Stomach (tissue), 9 donors: ENCODE measurements around the gene DIS3L2. TPM values are rescaled to one million over a fixed set of nuclear protein-coding genes. Genes with fewer than 3 reads are reported as not detected.

ENCODE experiments used
- DNase-seq, 2 donors: peaks; one replicate each; pipeline versions ENCODE4 v3.0.0 to v3.0.0-alpha.2; 2013 to 2019
- H3K27ac ChIP-seq, 5 donors: fragments of 200-600 bp in 4 of 5; sonication (generic) in 4 of 5; one replicate each; pipeline ENCODE4 v1.5.1; 2013 to 2019; ENCODE audit warnings: mild to moderate bottlenecking in 1 of 5, moderate library complexity in 1 of 5
- H3K27me3 ChIP-seq, 3 donors: fragments of 200-600 bp; sonication (generic); one replicate each; pipeline ENCODE4 v1.5.1; 2017 to 2019; ENCODE audit warnings: mixed run types in 1 of 3
- H3K36me3 ChIP-seq, 4 donors: fragments of 200-600 bp; sonication (generic); 1 replicate in 3 of 4; 2 replicates in 1 of 4; pipeline ENCODE4 v1.5.1; 2016 to 2019
- H3K4me1 ChIP-seq, 4 donors: fragments of 200-600 bp; sonication (generic); one replicate each; pipeline ENCODE4 v1.5.1; 2016 to 2019
- H3K4me3 ChIP-seq, 4 donors: fragments of 200-600 bp; sonication (generic) in 3 of 4; one replicate each; pipeline ENCODE4 v1.5.1; 2016 to 2019; ENCODE audit warnings: mild to moderate bottlenecking in 1 of 4
- H3K9me3 ChIP-seq, 4 donors: fragments of 200-600 bp; sonication (generic); one replicate each; pipeline ENCODE4 v1.5.1; 2016 to 2019
- CTCF ChIP-seq, 7 experiments: fragments of 450-650 bp in 4 of 7; fragments of 200-600 bp in 3 of 7; sonication (generic) in 3 of 7; IDR thresholded peaks; one replicate each; pipeline ENCODE4 v1.5.1; 2016 to 2019; ENCODE audit warnings: antibody characterized with exemption in 7 of 7, control low read depth in 2 of 7, mild to moderate bottlenecking in 1 of 7
- EP300 ChIP-seq: sonication (generic); formaldehyde crosslinking; IDR thresholded peaks from one replicate; pipeline ENCODE4 v1.6.1; 2017; ENCODE audit warnings: antibody characterized with exemption
- POLR2A ChIP-seq, 4 donors: fragments of 450-650 bp; IDR thresholded peaks; one replicate each; pipeline ENCODE4 v1.6.1; 2016; ENCODE audit warnings: antibody characterized with exemption in 4 of 4, control low read depth in 2 of 4, mild to moderate bottlenecking in 1 of 4, moderate library complexity in 1 of 4
- POLR2AphosphoS5 ChIP-seq, 3 donors: sonication (generic); formaldehyde crosslinking; IDR thresholded peaks; one replicate each; pipeline ENCODE4 v1.6.1; 2016; ENCODE audit warnings: antibody characterized with exemption in 3 of 3
- WGBS, 5 donors: extraction: QIAGEN DNeasy Blood & Tissue Kit in 3 of 5; methylation state at CpG; one replicate each; pipeline versions ENCODE4 v1.1.5 to v1.1.7; 2013 to 2018; 5-methylcytosine and 5-hydroxymethylcytosine counted together
- intact Hi-C: fragments of 100-400 bp; cut with DNase I; formaldehyde crosslinking; loops from one replicate; pipeline ENCODE4 v1.15.1; 2023; ENCODE audit warnings: low total_unique reads
- polyA plus RNA-seq, 3 donors: library from polyadenylated mRNA; stranded (reverse); fragments of 200-250 nt; gene quantifications; one replicate each; pipeline ENCODE4 v1.2.3, GENCODE V29; 2013
- total RNA-seq, 5 donors: library from RNA; depleted of rRNA; stranded (reverse); fragments of >200 nt; gene quantifications; one replicate each; pipeline versions ENCODE4 v1.1.0 to v1.2.3, GENCODE V29; 2014 to 2016
- donor health status: healthy with polysubstance abuse.
- donor health status: Bipolar disorder and iron deficiency.
- donor health status: healthy.

Gene DIS3L2
- total and polyA plus RNA-seq, 8 donors = 10.4 to 124 (median 26.8) TPM

GRCh38 chr2:232038251-232038880 lies 76.9 kb downstream of the DIS3L2 start:
- 77 to 85% (median 80%) methylated on average over 1 of the region's 1 CpG for WGBS, 5 donors
- no peak overlapping the region for H3K4me3 ChIP-seq
- peaks cover 4 to 26% (median 15%) of the 10 kb centered on the region in 4 donors for H3K36me3 ChIP-seq
- peaks cover 0 to 4% (median 0%) of the 10 kb centered on the region in 4 donors for H3K9me3 ChIP-seq
- no peaks in the 10 kb centered on the region for H3K27me3 ChIP-seq
- H3K4me1 ChIP-seq = peaks cover 0 to 19% (median 8%) of the 10 kb centered on the region in 4 donors
- no peak for DNase-seq
- intact Hi-C loops = no loop called here
- TF ChIP-seq EP300 (no peak), POLR2A (IDR thresholded peaks at IDR 0.05) (no peak), CTCF (IDR thresholded peaks at IDR 0.05) (no peak), POLR2AphosphoS5 (IDR thresholded peaks at IDR 0.05) (no peak)
- H3K27ac ChIP-seq = no peak overlapping the region

- no peak overlapping the region for H3K4me3 ChIP-seq
- no peaks in the 10 kb centered on the region for H3K27me3 ChIP-seq
- H3K4me1 ChIP-seq = peaks cover 0 to 19% (median 8%) of the 10 kb centered on the region in 4 donors
- TF ChIP-seq POLR2A (IDR thresholded peaks at IDR 0.05) (no peak), CTCF (IDR thresholded peaks at IDR 0.05) (no peak), EP300 (no peak), POLR2AphosphoS5 (IDR thresholded peaks at IDR 0.05) (no peak)
- no peak overlapping the region for H3K27ac ChIP-seq
- peaks cover 4 to 26% (median 15%) of the 10 kb centered on the region in 4 donors for H3K36me3 ChIP-seq
- H3K9me3 ChIP-seq = peaks cover 0 to 4% (median 0%) of the 10 kb centered on the region in 4 donors
- 68 to 80% (median 78%) methylated on average over 7 of the region's 7 CpGs for WGBS, 5 donors
- intact Hi-C loops = no loop called here
- DNase-seq = no peak
Measured at GRCh38 chr2:232038881-232039485, 77.5 kb downstream of the DIS3L2 start.

GRCh38 chr2:232042911-232043574 lies 81.5 kb downstream of the DIS3L2 start:
- intact Hi-C loops = no loop called here
- H3K36me3 ChIP-seq = peaks cover 0 to 10% (median 6%) of the 10 kb centered on the region in 4 donors
- no peak overlapping the region for H3K27ac ChIP-seq
- H3K9me3 ChIP-seq = no peaks in the 10 kb centered on the region
- no peak overlapping the region for H3K4me3 ChIP-seq
- H3K4me1 ChIP-seq = peaks cover 0 to 15% (median 5%) of the 10 kb centered on the region in 4 donors
- TF ChIP-seq POLR2A (IDR thresholded peaks at IDR 0.05) (no peak), CTCF (IDR thresholded peaks at IDR 0.05) (no peak), EP300 (no peak), POLR2AphosphoS5 (IDR thresholded peaks at IDR 0.05) (no peak)
- 89 to 97% (median 96%) methylated on average over 2 of the region's 2 CpGs for WGBS, 5 donors
- DNase-seq = no peak
- no peaks in the 10 kb centered on the region for H3K27me3 ChIP-seq

- no peak for DNase-seq
- Histone ChIP-seq H3K36me3 (peaks cover 0 to 10% (median 6%) of the 10 kb centered on the region in 4 donors), H3K27ac (no peak overlapping the region), H3K4me3 (no peak overlapping the region), H3K4me1 (peaks cover 0 to 8% (median 3%) of the 10 kb centered on the region in 4 donors), H3K27me3 (no peaks in the 10 kb centered on the region), H3K9me3 (no peaks in the 10 kb centered on the region)
- intact Hi-C loops = no loop called here
- TF ChIP-seq EP300 (no peak), CTCF (IDR thresholded peaks at IDR 0.05) (no peak), POLR2A (IDR thresholded peaks at IDR 0.05) (no peak), POLR2AphosphoS5 (IDR thresholded peaks at IDR 0.05) (no peak)
Measured at GRCh38 chr2:232043966-232044365, 82.5 kb downstream of the DIS3L2 start.
